Right ventricle myocardium superior (tissue), 1 donor: ENCODE data around the gene PLCB4. TPM values are rescaled to one million over a fixed set of nuclear protein-coding genes. Genes with fewer than 3 reads are reported as not detected.
A peak's percentile ranks its signal among the peaks of the same experiment; 100 is the strongest.

Source experiments
- ATAC-seq: fragments of 200-7000 bp; cut with Tn5 transposase; one replicate; pipeline ENCODE4 v1.9.1; 2020; ENCODE audit warnings: mild to moderate bottlenecking; ENCODE audit not compliant: poor library complexity
- DNase-seq: peaks from one replicate; pipeline ENCODE4 v3.0.0-alpha.2; 2020
- intact Hi-C: fragments of 100-400 bp; cut with DNase I; formaldehyde crosslinking; loops from one replicate; pipeline ENCODE4 v1.11.2; 2022
- total RNA-seq: library from RNA; stranded (reverse); fragmentation: NEBNext Ultra II Directional; extraction: Animal tissue kit (Norgen Biotek cat#: 25700); gene quantifications from one replicate; pipeline ENCODE4 v1.2.1, GENCODE V29; 2021
- donor health status: DM: no; HTN: yes; CAD: no; lungs with severe emphysema.

The PLCB4 gene
- total RNA-seq, 1 donor from 2014 or later, result 27.4 TPM

- intact Hi-C loops, result no loop called here
- no peak for DNase-seq
Measured at GRCh38 chr20:9088556-9088955, 19.7 kb downstream of the PLCB4 start.

DNA sequence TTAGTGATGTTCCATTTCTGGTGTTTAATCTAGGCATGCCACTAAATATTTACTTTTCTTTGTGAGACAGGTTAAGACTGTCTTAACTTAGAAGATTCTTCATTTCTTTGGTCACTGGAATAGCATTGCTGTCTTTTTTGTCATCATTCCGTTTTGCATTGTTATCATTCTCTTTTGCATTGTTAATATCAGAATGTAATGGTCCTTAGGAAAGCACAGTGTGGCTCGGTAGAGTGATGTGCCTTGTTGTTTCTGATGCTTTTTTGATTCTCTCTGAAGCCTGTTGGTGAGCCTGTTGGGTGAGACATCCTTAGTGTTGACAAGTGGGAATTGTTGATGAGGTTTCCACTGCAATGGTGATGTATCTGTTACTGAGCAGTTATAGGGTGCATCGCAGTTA lies 23.2 kb downstream of the PLCB4 start:
- intact Hi-C loops, result no loop called here
- ATAC-seq (no peak), DNase-seq (no peak)

More at GRCh38 chr20:9088556-9088955, 19.7 kb downstream of the PLCB4 start:
- ATAC-seq, result no peak

DNA sequence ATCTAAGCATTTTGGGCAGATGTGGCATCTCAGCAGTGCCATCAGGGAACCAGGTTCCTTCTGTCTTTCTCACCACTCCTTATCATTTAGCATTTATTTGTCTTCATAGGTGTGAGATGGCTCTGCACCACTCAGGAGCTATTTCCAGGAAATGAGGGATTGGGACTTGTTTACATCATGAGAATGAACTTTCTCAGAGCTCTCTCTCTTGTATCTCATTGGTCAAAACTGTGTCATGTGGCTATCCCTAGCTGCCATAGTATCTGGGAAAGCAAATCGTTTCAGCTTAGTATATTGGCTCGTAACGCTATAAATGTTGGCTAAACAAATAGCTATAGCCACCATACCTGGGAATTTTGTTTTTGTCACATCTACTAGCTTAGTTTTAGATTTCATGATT lies 23.8 kb downstream of the PLCB4 start:
- DNase-seq, result no peak
- intact Hi-C loops, result no loop called here
- ATAC-seq, result no peak

DNA sequence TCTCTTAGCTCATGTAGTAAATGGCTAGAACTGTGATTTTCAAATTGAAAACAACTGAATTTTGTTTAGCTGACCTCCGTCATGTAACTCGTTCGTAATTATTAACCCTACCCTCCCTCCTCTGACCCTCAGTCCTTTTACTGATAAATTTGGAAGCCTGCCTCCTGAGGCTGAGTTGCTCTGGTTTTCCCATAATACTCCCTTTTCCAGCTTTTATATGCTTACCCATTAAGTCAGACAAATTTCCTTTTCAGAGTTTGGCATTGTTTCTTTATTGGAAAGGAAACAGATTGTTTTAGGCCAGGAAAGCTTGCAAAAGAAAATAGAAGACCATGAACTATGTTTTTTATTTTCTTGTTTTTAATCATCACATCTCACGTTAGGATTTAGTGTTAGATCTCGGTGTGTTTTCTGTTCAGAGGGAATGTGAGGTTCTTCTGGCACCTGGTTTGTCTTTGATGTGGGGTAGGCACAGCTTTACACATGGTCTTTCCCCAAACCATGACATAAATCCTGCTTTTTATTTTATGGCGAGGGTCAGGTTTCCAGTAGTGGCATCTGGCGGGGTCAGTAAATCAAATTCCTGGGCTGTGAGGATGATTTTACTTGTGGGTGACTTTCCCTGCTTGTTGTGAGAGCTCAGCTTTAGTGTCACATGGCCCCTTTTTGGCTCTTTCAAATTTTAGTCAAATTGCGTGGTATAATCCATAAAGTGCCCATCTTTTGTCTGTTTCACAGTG lies 24.5 kb downstream of the PLCB4 start:
- DNase-seq (no peak), ATAC-seq (peak; percentile 69)
- intact Hi-C loops, result no loop called here

- intact Hi-C loops, result no loop called here
- DNase-seq, result no peak
- ATAC-seq, result no peak
Measured at GRCh38 chr20:9099372-9099771, 30.5 kb downstream of the PLCB4 start.

DNA sequence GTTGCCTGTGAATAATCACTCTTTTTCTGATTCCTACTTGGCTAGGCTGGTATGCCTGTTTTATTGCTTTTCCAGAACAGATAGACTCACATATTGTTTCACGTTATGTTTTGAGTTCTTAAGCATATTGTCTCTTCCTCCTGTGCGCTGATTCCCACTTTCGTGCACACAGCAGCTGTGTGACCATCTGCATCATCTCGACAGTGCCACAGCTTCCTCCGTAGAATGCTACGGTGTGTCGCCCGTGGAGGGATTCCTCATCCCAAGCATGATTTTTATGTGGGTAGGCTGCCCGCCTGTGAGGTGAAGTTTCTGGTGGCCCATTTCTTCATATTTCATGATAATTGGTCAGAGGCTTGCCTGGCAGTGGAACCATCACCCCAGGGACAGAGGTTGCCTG lies 31.8 kb downstream of the PLCB4 start:
- intact Hi-C loops, result no loop called here
- DNase-seq (no peak), ATAC-seq (no peak)

- DNase-seq, result no peak
- no peak for ATAC-seq
- intact Hi-C loops, result no loop called here
Measured at GRCh38 chr20:9102456-9102855, 33.6 kb downstream of the PLCB4 start.

DNA sequence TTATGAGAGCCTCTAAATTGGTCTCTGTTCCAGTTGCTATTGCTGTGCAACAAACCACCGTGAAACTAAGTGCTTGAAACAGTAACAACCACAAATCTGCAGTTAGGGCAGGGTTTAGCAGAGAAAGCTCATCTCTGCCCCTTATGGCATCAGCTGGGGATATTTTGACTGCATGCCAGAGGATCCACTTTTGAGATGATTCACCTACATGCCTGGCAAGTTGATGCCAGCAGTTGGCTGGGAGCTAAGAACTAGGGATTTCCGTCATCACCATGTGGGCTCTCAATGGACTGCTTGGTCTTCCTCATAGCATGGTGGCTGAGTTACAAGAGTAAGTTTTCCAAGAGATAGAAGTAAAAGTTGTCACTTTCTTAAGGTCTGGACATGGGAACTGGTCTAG lies 35.1 kb downstream of the PLCB4 start:
- intact Hi-C loops, result no loop called here
- DNase-seq, result no peak

DNA sequence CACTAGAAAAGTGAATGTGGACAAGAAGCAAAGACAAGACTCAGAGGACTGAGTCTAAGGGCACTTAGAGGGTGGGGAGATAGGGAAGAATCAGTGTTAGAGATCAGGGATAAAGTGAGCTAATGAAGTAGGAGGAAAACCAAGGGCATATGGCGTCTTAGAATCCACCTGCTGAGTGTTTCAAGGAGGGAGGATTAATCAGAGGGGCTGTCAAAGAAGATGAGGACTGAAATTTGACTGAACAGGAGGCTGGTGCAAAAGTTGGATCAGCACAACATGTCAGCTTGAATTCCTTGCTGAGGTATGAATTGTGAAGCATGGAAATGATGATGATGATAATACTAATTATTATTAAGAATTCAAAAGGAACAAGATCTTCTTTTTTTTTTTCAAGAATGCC lies 39.4 kb downstream of the PLCB4 start:
- DNase-seq (no peak), ATAC-seq (no peak)
- intact Hi-C loops, result no loop called here

More for the DNA sequence above, 35.1 kb downstream of the PLCB4 start:
- ATAC-seq, result no peak

- no peak for ATAC-seq
- intact Hi-C loops, result no loop called here
- DNase-seq, result no peak
Measured at GRCh38 chr20:9109566-9109965, 40.7 kb downstream of the PLCB4 start.

- no peak for DNase-seq
- intact Hi-C loops, result no loop called here
- no peak for ATAC-seq
Measured at GRCh38 chr20:9110365-9110764, 41.5 kb downstream of the PLCB4 start.

GRCh38 chr20:9110916-9111432 lies 42.1 kb downstream of the PLCB4 start:
- DNase-seq, result no peak
- no peak for ATAC-seq
- intact Hi-C loops, result no loop called here

DNA sequence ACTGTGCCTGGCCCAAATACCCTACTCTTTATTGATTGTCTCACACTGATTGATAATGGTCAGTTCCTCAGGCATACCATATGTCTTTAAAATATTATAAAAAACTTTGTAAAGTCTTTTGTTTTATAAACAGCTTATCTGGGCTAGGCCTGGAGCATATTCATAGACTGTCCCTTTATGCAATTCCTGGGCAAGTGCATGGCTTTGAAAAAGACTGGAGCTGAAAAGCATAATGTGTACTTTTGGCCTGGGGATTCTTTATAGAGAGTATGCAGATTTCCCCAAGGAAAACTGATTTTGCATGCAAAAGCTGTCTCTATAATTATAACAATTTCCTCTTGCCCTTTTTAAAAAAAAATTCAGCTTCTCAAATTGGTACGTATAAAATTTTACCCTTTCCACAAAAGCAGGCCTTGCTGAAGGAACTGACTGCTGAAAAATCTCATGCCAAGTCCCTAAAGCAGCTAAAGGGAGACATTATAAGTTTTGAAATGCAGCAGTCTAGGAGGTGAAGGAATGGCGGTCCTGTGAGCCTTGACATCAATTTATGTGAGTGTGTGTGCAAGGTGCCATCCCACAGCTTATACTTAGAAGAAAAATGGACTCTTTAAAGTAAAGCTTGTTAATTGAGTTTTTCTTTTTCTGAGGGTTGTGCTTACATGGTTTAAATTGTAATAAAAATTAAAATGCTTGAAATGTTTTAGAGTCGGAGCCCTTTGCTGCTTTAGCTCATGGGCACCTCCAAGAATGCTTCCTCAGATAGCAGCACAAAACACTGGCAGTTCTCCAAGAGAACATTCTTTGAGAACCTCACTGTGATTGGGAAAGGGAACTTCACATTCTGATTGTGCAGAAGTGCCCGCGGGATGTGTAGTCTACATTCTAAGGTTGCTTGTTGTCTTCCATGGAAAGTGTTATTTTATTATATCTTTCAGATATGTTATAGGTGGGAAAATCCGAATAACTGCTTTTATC lies 43.9 kb downstream of the PLCB4 start:
- intact Hi-C loops, result no loop called here
- DNase-seq (no peak), ATAC-seq (peak; percentile 92)

- ATAC-seq (no peak), DNase-seq (no peak)
- intact Hi-C loops, result no loop called here
Measured at GRCh38 chr20:9114709-9115108, 45.8 kb downstream of the PLCB4 start.

GRCh38 chr20:9117548-9117947 lies 48.7 kb downstream of the PLCB4 start:
- no peak for DNase-seq
- intact Hi-C loops, result no loop called here
- no peak for ATAC-seq

GRCh38 chr20:9119776-9120175 lies 50.9 kb downstream of the PLCB4 start:
- peak; percentile 97 for ATAC-seq
- intact Hi-C loops, result no loop called here

DNA sequence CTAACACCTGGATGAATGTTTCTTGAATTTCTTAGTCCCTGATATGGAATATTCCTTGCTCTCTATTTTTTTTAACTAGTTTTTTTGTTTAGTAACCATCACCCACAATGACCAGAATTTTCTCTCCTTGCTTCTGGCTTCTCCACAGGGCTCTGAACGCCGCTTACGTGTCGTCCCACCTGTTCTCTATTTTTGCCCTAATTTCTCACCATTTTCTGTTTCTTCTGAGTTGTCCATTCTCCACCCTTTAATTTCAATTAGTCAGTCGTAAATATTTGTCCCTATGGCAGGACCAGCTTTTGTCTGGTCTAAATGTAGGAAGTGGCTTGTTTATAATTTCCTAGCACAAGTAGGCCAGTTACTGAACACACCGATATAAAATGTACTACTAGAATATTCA lies 52.3 kb downstream of the PLCB4 start:
- intact Hi-C loops, result no loop called here
- no peak for ATAC-seq
- no peak for DNase-seq

More at GRCh38 chr20:9119776-9120175, 50.9 kb downstream of the PLCB4 start:
- peak; percentile 68 for DNase-seq

DNA sequence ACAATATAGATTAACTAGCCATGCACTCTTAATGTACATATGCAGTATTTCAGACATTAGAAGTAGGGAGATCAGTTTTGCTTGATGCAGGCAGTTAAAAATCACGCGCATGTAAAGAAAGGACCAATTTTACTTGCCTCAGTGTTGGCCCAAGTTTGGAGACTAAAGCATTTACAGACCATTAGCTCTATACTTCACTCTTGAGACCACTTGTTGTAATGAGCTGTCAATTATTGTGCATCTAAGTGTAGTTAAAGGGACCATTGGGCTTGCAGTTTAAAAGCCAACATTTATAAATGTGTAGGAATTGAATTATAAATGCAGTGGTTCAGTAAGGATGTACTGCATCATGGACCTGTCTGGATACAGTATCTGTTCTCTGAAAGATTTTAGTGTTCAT lies 53.7 kb downstream of the PLCB4 start:
- DNase-seq, result no peak
- intact Hi-C loops, result no loop called here
- no peak for ATAC-seq

DNA sequence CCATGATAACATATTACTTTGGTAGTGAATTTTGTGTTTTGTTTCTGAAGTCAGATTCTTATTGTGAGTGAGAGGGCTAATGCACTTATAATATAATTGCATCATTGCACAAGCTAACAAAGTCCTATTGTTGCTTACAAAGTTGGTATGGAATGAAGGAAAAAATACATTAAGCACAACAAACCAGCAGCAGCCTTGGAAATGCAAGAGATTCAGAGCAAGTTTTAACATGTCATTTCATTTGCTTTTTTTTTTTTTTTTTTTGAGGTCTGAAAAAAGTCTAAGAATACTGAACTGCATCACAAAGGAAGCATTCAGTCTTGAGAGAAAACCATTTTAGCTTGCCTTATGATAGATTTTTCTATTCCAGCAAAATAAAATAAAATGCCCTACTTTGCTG lies 57.6 kb downstream of the PLCB4 start:
- intact Hi-C loops, result no loop called here
- ATAC-seq (no peak), DNase-seq (no peak)

DNA sequence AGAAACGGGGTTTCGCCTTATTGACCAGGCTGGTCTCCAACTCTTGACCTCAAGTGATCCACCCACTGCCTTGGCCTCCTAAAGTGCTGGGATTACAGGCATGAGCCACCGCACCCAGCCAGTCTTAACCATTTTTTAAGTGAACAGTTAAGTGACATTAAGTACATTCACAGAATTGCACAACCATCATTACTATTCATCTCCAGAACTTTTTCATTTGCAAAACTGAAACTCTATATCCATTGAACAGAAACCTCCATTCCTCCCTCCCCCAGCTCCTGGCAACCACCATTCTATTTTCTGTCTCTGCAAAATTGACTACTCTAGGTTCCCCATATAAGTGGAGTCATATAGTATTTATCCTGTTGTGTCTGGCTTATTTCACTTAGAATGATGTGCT lies 59.7 kb downstream of the PLCB4 start:
- DNase-seq (no peak), ATAC-seq (no peak)
- intact Hi-C loops, result no loop called here
